Measurements from ENCODE around the gene ACTL7A. TPM values are rescaled to one million over a fixed set of nuclear protein-coding genes. Genes with fewer than 3 reads are reported as not detected.
A peak's percentile ranks its signal among the peaks of the same experiment; 100 is the strongest.
"Not testable (repeated sequence)": the region's sequence is repeated elsewhere in the genome, so short reads cannot be mapped to it uniquely, and the experiment has no call there.

The ACTL7A gene
- total RNA-seq, 5 donors from 2014 or later (not counting 1 experiment from before 2014, with no cell fraction given), result not detected

DNA sequence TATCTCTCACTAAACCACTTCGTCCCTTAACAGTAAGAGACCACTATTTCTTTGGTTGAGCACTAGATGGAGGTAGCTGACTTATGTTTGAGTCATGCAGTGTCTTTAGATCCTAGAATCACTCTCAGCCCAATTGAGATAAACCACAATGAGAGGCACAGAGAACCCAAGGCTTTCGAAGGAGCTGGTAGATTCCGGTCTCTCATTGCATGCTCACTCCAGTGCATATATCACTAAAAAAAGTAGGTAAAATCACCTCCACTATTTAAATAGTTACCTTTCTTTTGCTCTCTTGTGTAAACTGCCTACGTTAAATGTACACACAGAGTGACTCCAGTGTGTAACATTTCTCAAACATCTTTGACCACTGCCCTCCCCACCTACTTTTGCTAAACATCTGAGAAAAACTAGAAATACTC is 27.6 kb downstream of the ACTL7A start:
- ChIA-PET CTCF (interaction anchor here in 1 of 2 donors (1.3 kb wide), 1 partner anchor 64 kb away, joined by 8 read pairs; no protein-coding TSS in a partner anchor), POLR2A (no interaction called here)
- peaks cover 0 to 8% (median 4%) of the 10 kb centered on the region in 3 donors for H3K4me1 Mint-ChIP-seq
- H3K27ac ChIP-seq (ENCODE audit: low read length), result no peak overlapping the region
- H3K4me3 ChIP-seq (ENCODE audit: control insufficient read depth in 1 of 2, extremely low read depth in 1 of 2, low read length in 1 of 2), result no peak overlapping the region
- 90% methylated on average over 2 of the region's 4 CpGs for WGBS (ENCODE audit: insufficient coverage)
- no peaks in the 10 kb centered on the region for H3K9me3 ChIP-seq
- ATAC-seq (replicated peaks in 1 of 4) (no peak), DNase-seq (peak in 1 of 35 experiments; percentile 14)
- H3K36me3 Mint-ChIP-seq, result peaks cover 70% of the 10 kb centered on the region
- H3K27me3 Mint-ChIP-seq, result no peaks in the 10 kb centered on the region
- H3K27ac Mint-ChIP-seq, result no peak overlapping the region
- H3K36me3 ChIP-seq (ENCODE audit: control insufficient read depth in 2 of 2, extremely low read depth in 1 of 2, insufficient read depth in 1 of 2, low read length in 1 of 2), result peaks cover 6 to 88% of the 10 kb centered on the region in 2 donors
- no peaks in the 10 kb centered on the region for H3K9me3 Mint-ChIP-seq
- H3K4me3 Mint-ChIP-seq, result no peak overlapping the region
- H3K4me1 ChIP-seq (ENCODE audit: control insufficient read depth in 1 of 2, extremely low read depth in 1 of 2, insufficient read depth in 2 of 2, low read length in 2 of 2), result no peaks in the 10 kb centered on the region
- no peaks in the 10 kb centered on the region for H3K27me3 ChIP-seq (replicated peaks in 1 of 2; ENCODE audit: control insufficient read depth in 2 of 2, extremely low read depth in 1 of 2, insufficient read depth in 2 of 2, low read length in 1 of 2)

DNA sequence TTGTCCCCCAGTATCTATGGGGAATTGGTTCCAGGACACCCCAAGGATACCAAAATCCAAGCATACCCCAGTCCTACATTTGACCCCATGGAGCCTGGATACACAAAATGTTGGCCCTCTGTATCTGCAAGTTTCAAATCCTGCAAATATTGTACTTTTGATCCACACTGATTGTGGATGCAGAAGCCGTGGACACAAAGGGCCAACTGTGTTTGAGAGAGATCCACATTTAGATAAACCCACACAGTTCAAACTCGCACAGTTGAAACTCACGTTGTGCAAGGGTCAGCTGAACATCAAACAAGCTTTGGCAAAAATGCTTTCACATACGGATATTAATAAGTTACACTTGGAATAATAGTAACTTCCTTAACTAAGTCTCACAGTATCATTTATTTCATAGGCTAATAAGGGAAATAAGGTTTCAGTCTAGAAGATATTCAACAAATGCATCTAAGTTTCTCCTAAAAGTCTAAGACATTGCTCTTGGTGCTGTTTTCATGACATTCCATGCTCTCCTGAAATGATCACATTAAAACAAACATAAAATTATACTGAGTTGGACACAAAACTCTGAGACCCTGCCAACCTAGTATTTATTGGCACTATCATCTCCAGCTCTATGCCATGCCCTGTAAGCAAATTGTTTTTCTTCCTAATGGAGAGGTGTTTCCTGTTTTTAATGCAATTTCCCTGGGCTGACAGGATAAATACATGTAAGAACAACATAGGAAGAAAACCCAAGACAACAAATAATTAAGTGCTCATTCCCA is 32.3 kb downstream of the ACTL7A start:
- Mint-ChIP-seq H3K4me3 (no peak overlapping the region), H3K27me3 (no peaks in the 10 kb centered on the region), H3K27ac (no peak overlapping the region), H3K36me3 (peaks cover 75% of the 10 kb centered on the region), H3K4me1 (no peaks in the 10 kb centered on the region), H3K9me3 (no peaks in the 10 kb centered on the region)
- H3K4me3 ChIP-seq (ENCODE audit: control insufficient read depth in 1 of 2, extremely low read depth in 1 of 2, low read length in 1 of 2), result no peak overlapping the region
- POLR2A ChIA-PET, result no interaction called here
- H3K9me3 ChIP-seq, result no peaks in the 10 kb centered on the region
- WGBS (ENCODE audit: insufficient coverage), result no CpG with 5 or more reads among the region's 4 CpGs
- CTCF ChIA-PET, result no interaction called here
- H3K27ac ChIP-seq (ENCODE audit: low read length), result no peak overlapping the region
- DNase-seq, result no peak
- H3K4me1 ChIP-seq (ENCODE audit: control insufficient read depth in 1 of 2, extremely low read depth in 1 of 2, insufficient read depth in 2 of 2, low read length in 2 of 2), result no peaks in the 10 kb centered on the region
- H3K36me3 ChIP-seq (ENCODE audit: control insufficient read depth in 2 of 2, extremely low read depth in 1 of 2, insufficient read depth in 1 of 2, low read length in 1 of 2), result peaks cover 10 to 88% of the 10 kb centered on the region in 2 donors
- no peaks in the 10 kb centered on the region for H3K27me3 ChIP-seq (replicated peaks in 1 of 2; ENCODE audit: control insufficient read depth in 2 of 2, extremely low read depth in 1 of 2, insufficient read depth in 2 of 2, low read length in 1 of 2)
- ATAC-seq (replicated peaks in 1 of 4), result no peak

DNA sequence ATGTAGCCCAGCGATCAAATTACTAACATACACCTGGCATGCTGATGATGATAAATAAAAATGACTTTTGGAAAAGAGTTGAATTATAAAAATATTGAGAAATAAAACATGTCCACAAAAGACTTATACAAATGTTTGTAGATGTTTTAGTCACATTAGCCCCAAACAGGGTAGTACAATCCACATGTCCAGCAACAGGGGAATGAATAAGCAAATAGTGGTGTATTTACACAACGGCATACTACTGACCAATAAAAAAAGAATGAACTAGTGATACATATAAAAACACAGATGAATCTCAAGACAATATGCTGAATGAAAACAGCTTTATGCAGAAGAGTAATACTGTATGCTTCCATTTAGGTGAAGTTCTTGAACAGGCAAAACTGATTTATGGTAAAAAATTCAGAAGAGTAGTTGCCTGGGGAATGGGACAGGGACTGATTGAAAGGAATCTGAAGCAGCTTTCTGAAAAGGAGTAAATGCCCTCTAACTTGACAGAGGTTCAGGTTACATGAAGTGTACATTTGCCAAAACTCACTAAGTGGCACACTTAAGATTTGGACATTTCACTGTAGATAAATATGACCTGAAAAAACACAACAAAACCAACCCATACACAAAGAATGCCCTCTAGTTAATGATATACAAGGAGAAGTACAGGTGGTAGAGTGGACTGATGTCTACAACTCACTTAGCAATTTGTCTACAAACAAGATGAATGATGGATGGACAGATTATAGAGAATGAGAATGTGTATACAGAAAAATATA is 35.4 kb downstream of the ACTL7A start:
- Mint-ChIP-seq H3K4me1 (no peaks in the 10 kb centered on the region), H3K9me3 (no peaks in the 10 kb centered on the region), H3K4me3 (no peak overlapping the region), H3K27me3 (no peaks in the 10 kb centered on the region), H3K27ac (no peak overlapping the region), H3K36me3 (peaks cover 74% of the 10 kb centered on the region)
- ATAC-seq (replicated peaks in 1 of 4) (no peak), DNase-seq (no peak)
- ChIA-PET POLR2A (no interaction called here), CTCF (interaction anchor here in 1 of 2 donors (0.6 kb wide), 1 partner anchor 61 kb away, joined by 5 read pairs; no protein-coding TSS in a partner anchor)
- no peak overlapping the region for H3K27ac ChIP-seq (ENCODE audit: low read length)
- WGBS (ENCODE audit: insufficient coverage), result no CpG with 5 or more reads among the region's 2 CpGs
- no peak overlapping the region for H3K4me3 ChIP-seq (ENCODE audit: control insufficient read depth in 1 of 2, extremely low read depth in 1 of 2, low read length in 1 of 2)
- H3K27me3 ChIP-seq (replicated peaks in 1 of 2; ENCODE audit: control insufficient read depth in 2 of 2, extremely low read depth in 1 of 2, insufficient read depth in 2 of 2, low read length in 1 of 2), result no peaks in the 10 kb centered on the region
- no peaks in the 10 kb centered on the region for H3K4me1 ChIP-seq (ENCODE audit: control insufficient read depth in 1 of 2, extremely low read depth in 1 of 2, insufficient read depth in 2 of 2, low read length in 2 of 2)
- peaks cover 7 to 79% of the 10 kb centered on the region in 2 donors for H3K36me3 ChIP-seq (ENCODE audit: control insufficient read depth in 2 of 2, extremely low read depth in 1 of 2, insufficient read depth in 1 of 2, low read length in 1 of 2)
- no peaks in the 10 kb centered on the region for H3K9me3 ChIP-seq

DNA sequence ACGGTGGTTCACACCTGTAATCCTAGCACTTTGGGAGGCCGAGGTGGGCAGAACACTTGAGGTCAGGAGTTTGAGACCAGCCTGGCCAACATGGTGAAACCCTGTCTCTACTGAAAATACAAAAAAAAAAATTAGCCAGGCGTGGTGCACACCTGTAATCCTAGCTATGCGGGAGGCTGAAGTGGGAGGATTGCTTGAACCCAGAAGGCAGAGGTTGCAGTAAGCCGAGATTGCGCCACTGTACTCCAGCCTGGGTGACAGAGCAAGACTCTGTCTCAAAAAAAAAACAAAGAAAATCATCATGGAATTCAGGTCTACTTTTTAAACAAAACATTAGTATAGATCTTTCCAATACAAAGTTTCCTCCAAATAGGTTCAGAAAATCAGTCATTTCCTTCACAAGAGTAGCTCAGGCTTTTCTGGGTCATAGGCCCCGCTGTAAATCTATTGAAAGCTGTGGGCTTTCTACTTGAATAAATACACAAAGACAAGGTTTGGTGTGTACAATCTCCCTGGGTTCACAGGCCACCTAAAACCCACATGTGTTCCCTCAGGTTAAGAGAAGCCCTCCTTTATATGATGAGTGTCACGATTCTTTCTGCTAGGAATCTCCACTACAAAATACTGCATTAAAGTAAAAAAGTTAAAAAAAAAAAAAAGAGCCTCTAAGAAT is 37.1 kb downstream of the ACTL7A start:
- H3K4me1 Mint-ChIP-seq; H3K9me3 Mint-ChIP-seq; H3K4me1 ChIP-seq (ENCODE audit: control insufficient read depth in 1 of 2, extremely low read depth in 1 of 2, insufficient read depth in 2 of 2, low read length in 2 of 2); H3K4me3 Mint-ChIP-seq; H3K27me3 Mint-ChIP-seq; H3K27ac ChIP-seq (ENCODE audit: low read length); H3K27ac Mint-ChIP-seq; H3K4me3 ChIP-seq (ENCODE audit: control insufficient read depth in 1 of 2, extremely low read depth in 1 of 2, low read length in 1 of 2); H3K27me3 ChIP-seq (replicated peaks in 1 of 2; ENCODE audit: control insufficient read depth in 2 of 2, extremely low read depth in 1 of 2, insufficient read depth in 2 of 2, low read length in 1 of 2); DNase-seq; ATAC-seq (replicated peaks in 1 of 4); H3K9me3 ChIP-seq: not testable (repeated sequence)
- H3K36me3 Mint-ChIP-seq, result peaks cover 79% of the 10 kb centered on the region
- CTCF ChIA-PET, result interaction anchor here (0.6 to 1.2 kb wide), 3 partner anchors 85 to 199 kb away, joined by 3 to 5 read pairs (median 4); no protein-coding TSS in a partner anchor
- H3K36me3 ChIP-seq (ENCODE audit: control insufficient read depth in 2 of 2, extremely low read depth in 1 of 2, insufficient read depth in 1 of 2, low read length in 1 of 2), result peaks cover 7 to 76% of the 10 kb centered on the region in 2 donors
- POLR2A ChIA-PET, result interaction anchor here in 1 of 2 donors (0.7 kb wide), 1 partner anchor 296 kb away, joined by 5 read pairs; no protein-coding TSS in a partner anchor
- 93% methylated on average over 3 of the region's 8 CpGs for WGBS (ENCODE audit: insufficient coverage)

DNA sequence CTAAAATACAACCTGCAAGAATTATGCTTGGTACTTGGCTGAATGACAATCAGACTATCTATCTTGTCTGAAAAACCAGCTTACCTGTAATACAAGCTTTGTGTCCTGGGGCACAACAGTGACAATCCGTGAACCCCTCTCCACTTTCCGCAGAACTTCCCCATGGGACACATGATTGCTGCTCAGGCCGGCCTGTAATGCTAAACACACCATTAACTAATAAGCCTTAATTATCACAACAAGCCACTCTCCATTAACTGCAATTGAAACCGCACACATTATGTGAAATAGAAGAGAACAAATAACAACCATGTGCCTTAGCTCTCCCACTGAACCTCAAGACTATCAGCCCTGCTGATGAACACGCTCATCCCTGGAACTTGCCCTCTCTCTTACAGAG is 38.1 kb downstream of the ACTL7A start:
- Histone ChIP-seq H3K4me1 (ENCODE audit: control insufficient read depth in 1 of 2, extremely low read depth in 1 of 2, insufficient read depth in 2 of 2, low read length in 2 of 2) (no peaks in the 10 kb centered on the region), H3K36me3 (ENCODE audit: control insufficient read depth in 2 of 2, extremely low read depth in 1 of 2, insufficient read depth in 1 of 2, low read length in 1 of 2) (peaks cover 7 to 73% of the 10 kb centered on the region in 2 donors), H3K4me3 (ENCODE audit: control insufficient read depth in 1 of 2, extremely low read depth in 1 of 2, low read length in 1 of 2) (no peak overlapping the region), H3K27ac (ENCODE audit: low read length) (no peak overlapping the region), H3K9me3 (no peaks in the 10 kb centered on the region), H3K27me3 (replicated peaks in 1 of 2; ENCODE audit: control insufficient read depth in 2 of 2, extremely low read depth in 1 of 2, insufficient read depth in 2 of 2, low read length in 1 of 2) (no peaks in the 10 kb centered on the region)
- DNase-seq, result no peak
- no peak for ATAC-seq (replicated peaks in 1 of 4)
- ChIA-PET POLR2A (interaction anchor here in 1 of 2 donors (0.7 kb wide), 1 partner anchor 298 kb away, joined by 5 read pairs; no protein-coding TSS in a partner anchor), CTCF (interaction anchor here (0.6 to 1.2 kb wide), 3 partner anchors 84 to 198 kb away, joined by 3 to 5 read pairs (median 4); no protein-coding TSS in a partner anchor)
- Mint-ChIP-seq H3K4me3 (no peak overlapping the region), H3K27me3 (no peaks in the 10 kb centered on the region), H3K27ac (no peak overlapping the region), H3K36me3 (peaks cover 76% of the 10 kb centered on the region), H3K9me3 (no peaks in the 10 kb centered on the region), H3K4me1 (no peaks in the 10 kb centered on the region)
- 100% methylated on average over 3 of the region's 5 CpGs for WGBS (ENCODE audit: insufficient coverage)
